ENCODE results near the gene RSPH6A. TPM values are rescaled to one million over a fixed set of nuclear protein-coding genes. Genes with fewer than 3 reads are reported as not detected.

The RSPH6A gene
- total RNA-seq, 1 experiment from 2014 or later, result 0.39 TPM

GRCh38 chr19:45824041-45824471, 8.9 kb upstream of the RSPH6A start:
- Histone ChIP-seq H4K20me1 (ENCODE audit: insufficient read depth) (no peaks in the 10 kb centered on the region), H3K4me2 (no peak overlapping the region), H2AFZ (no peak overlapping the region), H3K36me3 (ENCODE audit: low read depth) (no peaks in the 10 kb centered on the region), H3K79me2 (ENCODE audit: low read depth) (no peaks in the 10 kb centered on the region), H3K9me3 (ENCODE audit: insufficient read depth, low read depth) (no peaks in the 10 kb centered on the region), H3K27ac (no peak overlapping the region), H3K27me3 (ENCODE audit: insufficient read depth, low read depth) (no peaks in the 10 kb centered on the region), H3K4me1 (replicated peaks; ENCODE audit: insufficient read depth) (no peaks in the 10 kb centered on the region), H3K9me2 (ENCODE audit: insufficient read depth) (no peaks in the 10 kb centered on the region), H3F3A (ENCODE audit: insufficient read depth, low read depth) (peaks cover 7% of the 10 kb centered on the region; the same call in 1 of the 2 replicates), H3K4me3 (no peak overlapping the region)
- intact Hi-C loops (cut with micrococcal nuclease; ENCODE audit: unreplicated experiment), result no loop called here
- TF ChIP-seq CTCF (conservative IDR thresholded peaks at IDR 0.05), result no peak
- no peak for TF ChIP-seq EZH2 (IDR thresholded peaks at IDR 0.05; ENCODE audit: low read depth)
- BruUV-seq (replicated peaks), result no TSS peak
- peak in 1 of 2 experiments; percentile 35 for DNase-seq
- CTCF ChIA-PET, result no interaction called here
- POLR2A ChIA-PET (ENCODE audit: unreplicated experiment), result no interaction called here

GRCh38 chr19:45823182-45823581, 8.1 kb upstream of the RSPH6A start:
- no peaks in the 10 kb centered on the region for H3K4me1 ChIP-seq (replicated peaks; ENCODE audit: insufficient read depth)
- H3K27me3 ChIP-seq (ENCODE audit: insufficient read depth, low read depth), result no peaks in the 10 kb centered on the region
- H3K4me2 ChIP-seq, result no peak overlapping the region
- no peaks in the 10 kb centered on the region for H3K9me3 ChIP-seq (ENCODE audit: insufficient read depth, low read depth)
- H3F3A ChIP-seq (ENCODE audit: insufficient read depth, low read depth), result peaks cover 7% of the 10 kb centered on the region; the same call in 1 of the 2 replicates
- H3K79me2 ChIP-seq (ENCODE audit: low read depth), result no peaks in the 10 kb centered on the region
- H3K9me2 ChIP-seq (ENCODE audit: insufficient read depth), result no peaks in the 10 kb centered on the region
- no TSS peak for BruUV-seq (replicated peaks)
- DNase-seq, result peak in 1 of 2 experiments; percentile 29
- no peak for TF ChIP-seq CTCF (conservative IDR thresholded peaks at IDR 0.05)
- no peak for TF ChIP-seq EZH2 (IDR thresholded peaks at IDR 0.05; ENCODE audit: low read depth)
- ChIA-PET CTCF (interaction anchor here (0.7 kb wide), 1 partner anchor 288 kb away, joined by 3 read pairs; no protein-coding TSS in a partner anchor), POLR2A (ENCODE audit: unreplicated experiment) (no interaction called here)
- H4K20me1 ChIP-seq (ENCODE audit: insufficient read depth), result no peaks in the 10 kb centered on the region
- H3K27ac ChIP-seq, result no peak overlapping the region
- no peak overlapping the region for H2AFZ ChIP-seq
- H3K36me3 ChIP-seq (ENCODE audit: low read depth), result no peaks in the 10 kb centered on the region
- H3K4me3 ChIP-seq, result no peak overlapping the region
- intact Hi-C loops (cut with micrococcal nuclease; ENCODE audit: unreplicated experiment), result no loop called here

- no peaks in the 10 kb centered on the region for H3K79me2 ChIP-seq (ENCODE audit: low read depth)
- no peaks in the 10 kb centered on the region for H3K9me3 ChIP-seq (ENCODE audit: insufficient read depth, low read depth)
- H3F3A ChIP-seq (ENCODE audit: insufficient read depth, low read depth), result peaks cover 10% of the 10 kb centered on the region; the same call in 1 of the 2 replicates
- intact Hi-C loops (cut with micrococcal nuclease; ENCODE audit: unreplicated experiment), result no loop called here
- BruUV-seq (replicated peaks), result no TSS peak
- no peaks in the 10 kb centered on the region for H3K27me3 ChIP-seq (ENCODE audit: insufficient read depth, low read depth)
- ChIA-PET CTCF (interaction anchor here (0.6 to 0.7 kb wide), 2 partner anchors 83 to 287 kb away, joined by 3 read pairs; no protein-coding TSS in a partner anchor), POLR2A (ENCODE audit: unreplicated experiment) (no interaction called here)
- no peak overlapping the region for H3K27ac ChIP-seq
- H3K9me2 ChIP-seq (ENCODE audit: insufficient read depth), result no peaks in the 10 kb centered on the region
- H3K4me2 ChIP-seq, result no peak overlapping the region
- TF ChIP-seq EZH2 (IDR thresholded peaks at IDR 0.05; ENCODE audit: low read depth), result no peak
- no peak for TF ChIP-seq CTCF (conservative IDR thresholded peaks at IDR 0.05)
- no peak overlapping the region for H3K4me3 ChIP-seq
- no peaks in the 10 kb centered on the region for H3K4me1 ChIP-seq (replicated peaks; ENCODE audit: insufficient read depth)
- peaks cover under 1% of the 10 kb centered on the region; the same call in 1 of the 2 replicates for H4K20me1 ChIP-seq (ENCODE audit: insufficient read depth)
- H2AFZ ChIP-seq, result no peak overlapping the region
- peak in 1 of 2 experiments; percentile 9 for DNase-seq
- H3K36me3 ChIP-seq (ENCODE audit: low read depth), result no peaks in the 10 kb centered on the region
Measured at GRCh38 chr19:45822716-45823115, 7.6 kb upstream of the RSPH6A start.

Measured in PC-9 (cell line).